Left lung (tissue), 10 donors: ENCODE measurements around the gene GRM1. TPM values are rescaled to one million over a fixed set of nuclear protein-coding genes. Genes with fewer than 3 reads are reported as not detected.
A peak's percentile ranks its signal among the peaks of the same experiment; 100 is the strongest.

Experiments
- ATAC-seq: fragments of 200-7000 bp; cut with Tn5 transposase; one replicate; pipeline ENCODE4 v1.9.1; 2020; ENCODE audit warnings: moderate library complexity
- DNase-seq, 4 donors: peaks; one replicate each; pipeline ENCODE4 v3.0.0-alpha.2; 2013 to 2020
- H3K27ac ChIP-seq, 2 donors: fragments of 200-600 bp; sonication (generic) in 1 of 2; one replicate each; pipeline versions ENCODE4 v1.5.0 to v1.8.0; 2020 to 2021
- H3K27me3 ChIP-seq, 2 donors: fragments of 200-600 bp; sonication (generic) in 1 of 2; one replicate each; pipeline versions ENCODE4 v1.5.0 to v1.8.0; 2020 to 2021
- H3K36me3 ChIP-seq, 2 donors: fragments of 200-600 bp; sonication (generic) in 1 of 2; one replicate each; pipeline versions ENCODE4 v1.5.0 to v1.8.0; 2020 to 2021
- H3K4me1 ChIP-seq, 2 donors: fragments of 200-600 bp; one replicate each; pipeline ENCODE4 v1.8.0; 2021
- H3K4me3 ChIP-seq, 2 donors: fragments of 200-600 bp; sonication (generic) in 1 of 2; one replicate each; pipeline versions ENCODE4 v1.5.0 to v1.8.0; 2020 to 2021; ENCODE audit warnings: mild to moderate bottlenecking in 1 of 2
- H3K9me3 ChIP-seq, 2 donors: fragments of 200-600 bp; sonication (generic) in 1 of 2; one replicate each; pipeline versions ENCODE4 v1.5.0 to v1.8.0; 2020 to 2021
- CTCF ChIP-seq, 2 donors: fragments of 200-600 bp; sonication (generic) in 1 of 2; IDR thresholded peaks; one replicate each; pipeline versions ENCODE4 v1.5.0 to v1.8.0; 2021; ENCODE audit warnings: antibody characterized with exemption in 2 of 2
- intact Hi-C, 2 donors: fragments of 100-400 bp; cut with DNase I; formaldehyde crosslinking; loops; one replicate each; pipeline versions ENCODE4 v1.11.2 to v1.14.2; 2022
- polyA plus RNA-seq, 6 donors: library from polyadenylated mRNA; unstranded; fragments of 120-200 nt; gene quantifications; one replicate each; pipeline ENCODE4 v1.2.1, GENCODE V29; 2013; ENCODE audit not compliant: insufficient read length in 6 of 6
- total RNA-seq, 2 donors: library from RNA; stranded (reverse); fragmentation: NEBNext Ultra II Directional; extraction: Animal tissue kit (Norgen Biotek cat#: 25700); gene quantifications; one replicate each; pipeline ENCODE4 v1.2.1, GENCODE V29; 2021
- donor health status: DM: no; HTN: yes; CAD: no.
- donor health status: DM: no; HTN: no; CAD: no.

GRM1 gene
- total and polyA plus RNA-seq, 8 donors, result 0.04 to 0.10 (median 0.07) TPM; not detected in 1

- Histone ChIP-seq H3K27ac (no peak overlapping the region), H3K36me3 (no peaks in the 10 kb centered on the region), H3K4me1 (no peaks in the 10 kb centered on the region), H3K9me3 (no peaks in the 10 kb centered on the region), H3K4me3 (no peak overlapping the region), H3K27me3 (peaks cover 21 to 56% of the 10 kb centered on the region in 2 donors)
- peak in 1 of 4 donors; percentile 29 for DNase-seq
- intact Hi-C loops, result no loop called here
- ATAC-seq, result no peak
- TF ChIP-seq CTCF (IDR thresholded peaks at IDR 0.05), result no peak
Observed at GRCh38 chr6:146027586-146028251, 1.1 kb upstream of the GRM1 start.

GRCh38 chr6:146028252-146028795 lies 538 bp upstream of the GRM1 start:
- H3K27me3 ChIP-seq, result peaks cover 21 to 56% of the 10 kb centered on the region in 2 donors
- H3K27ac ChIP-seq, result no peak overlapping the region
- ATAC-seq (peak; percentile 98), DNase-seq (peak; percentile 52 to 80 (median 66))
- H3K4me1 ChIP-seq, result no peaks in the 10 kb centered on the region
- no peak overlapping the region for H3K4me3 ChIP-seq
- no peaks in the 10 kb centered on the region for H3K36me3 ChIP-seq
- intact Hi-C loops, result no loop called here
- no peak for TF ChIP-seq CTCF (IDR thresholded peaks at IDR 0.05)
- H3K9me3 ChIP-seq, result no peaks in the 10 kb centered on the region

- intact Hi-C loops, result no loop called here
- Histone ChIP-seq H3K27me3 (peaks cover 21 to 56% of the 10 kb centered on the region in 2 donors), H3K4me3 (no peak overlapping the region), H3K27ac (no peak overlapping the region), H3K36me3 (no peaks in the 10 kb centered on the region), H3K9me3 (no peaks in the 10 kb centered on the region), H3K4me1 (no peaks in the 10 kb centered on the region)
- TF ChIP-seq CTCF (IDR thresholded peaks at IDR 0.05), result no peak
- no peak for ATAC-seq
- peak in 1 of 4 donors; percentile 41 for DNase-seq
Observed at GRCh38 chr6:146029573-146030184, 817 bp downstream of the GRM1 start.

GRCh38 chr6:146032387-146032786 lies 3.5 kb downstream of the GRM1 start:
- Histone ChIP-seq H3K27me3 (peaks cover 21 to 42% of the 10 kb centered on the region in 2 donors), H3K9me3 (no peaks in the 10 kb centered on the region), H3K4me3 (no peak overlapping the region), H3K4me1 (no peaks in the 10 kb centered on the region), H3K27ac (no peak overlapping the region), H3K36me3 (no peaks in the 10 kb centered on the region)
- DNase-seq, result no peak
- no peak for TF ChIP-seq CTCF (IDR thresholded peaks at IDR 0.05)
- intact Hi-C loops, result no loop called here
- ATAC-seq, result no peak

GRCh38 chr6:146040360-146040759 lies 11.5 kb downstream of the GRM1 start:
- Histone ChIP-seq H3K4me3 (no peak overlapping the region), H3K36me3 (no peaks in the 10 kb centered on the region), H3K27ac (no peak overlapping the region), H3K27me3 (no peaks in the 10 kb centered on the region), H3K4me1 (no peaks in the 10 kb centered on the region), H3K9me3 (peaks cover 0 to 27% of the 10 kb centered on the region in 2 donors)
- no peak for ATAC-seq
- DNase-seq, result no peak
- no peak for TF ChIP-seq CTCF (IDR thresholded peaks at IDR 0.05)
- intact Hi-C loops, result no loop called here
